ENCODE data around the gene TCN2.
A peak's percentile ranks its signal among the peaks of the same experiment; 100 is the strongest.

Gene TCN2

DNA sequence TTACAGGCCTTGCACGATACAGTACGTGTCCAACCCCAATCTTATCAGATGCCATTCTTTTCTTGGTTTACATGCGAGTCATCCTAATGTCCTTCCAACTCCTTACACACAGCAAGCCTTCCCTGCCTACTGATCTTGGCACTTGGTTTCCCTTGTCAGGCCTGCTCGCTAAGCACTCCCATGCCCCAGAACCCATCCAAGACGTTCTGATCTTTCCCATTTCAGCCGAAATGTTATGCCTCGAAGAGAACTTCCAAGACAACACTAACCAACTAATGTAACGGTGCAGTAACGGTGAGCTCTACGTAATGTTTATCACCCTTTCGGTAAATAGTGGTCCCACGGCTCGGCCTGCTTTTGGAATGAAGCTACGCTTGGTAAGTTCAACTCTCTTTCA is 15.8 kb upstream of the TCN2 start (continued):
- TF ChIP-seq KLF1 (tag by site-specific recombination; IDR thresholded peaks at IDR 0.05) = no peak

DNA sequence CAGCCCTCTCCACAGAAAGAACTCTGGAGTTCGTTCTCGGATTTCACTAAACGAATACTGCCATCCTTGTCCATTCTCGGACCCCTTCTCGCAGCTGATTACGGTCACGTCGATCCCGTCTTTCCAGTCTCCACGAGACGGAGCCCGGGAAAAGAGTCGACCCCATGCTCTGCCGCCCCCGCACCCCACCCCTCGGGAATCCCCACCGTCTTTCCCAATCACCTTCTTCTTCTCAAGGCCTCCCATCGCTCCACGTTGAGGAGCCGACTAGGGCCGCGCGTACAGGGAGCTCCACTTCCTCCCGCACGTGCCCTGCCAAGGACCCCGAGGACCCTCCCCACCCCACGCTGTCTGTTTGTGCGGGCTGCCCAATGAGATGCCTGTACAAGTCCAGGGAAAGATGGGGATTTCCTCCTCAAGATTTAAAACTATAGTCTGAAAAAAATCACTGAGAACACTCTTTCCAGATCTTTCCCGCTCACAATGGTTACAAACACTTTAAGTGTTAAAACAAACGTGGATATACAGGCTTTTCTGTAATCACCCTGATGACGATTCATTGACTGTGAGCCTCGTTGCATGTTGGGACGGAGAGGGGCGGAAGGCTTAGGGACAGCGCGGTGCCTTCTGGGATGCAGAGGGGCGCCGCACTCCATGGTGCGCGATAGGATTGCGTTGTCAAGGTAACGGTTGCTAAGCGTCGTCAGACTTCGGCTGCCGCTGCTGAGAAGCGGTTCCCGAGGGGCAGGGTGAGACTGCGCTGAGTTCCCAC is 15.2 kb upstream of the TCN2 start, which contains the start of gene PES1:
PES1 (minus strand) TSS at position 323 of the 772 bp plus-strand sequence; CDS start at position 246, 77 bp downstream.
- Histone ChIP-seq H3K4me1 (ENCODE audit: control insufficient read depth, insufficient read depth, low read length) (peaks cover 8% of the 10 kb centered on the region; the same call in 1 of the 2 replicates), H3K9me3 (ENCODE audit: control insufficient read depth, insufficient read depth, low read depth, low read length) (no peaks in the 10 kb centered on the region), H3K27ac (ENCODE audit: extremely low read depth, low read depth, low read length) (peak within 1 kb of the TSS; percentile 80), H3K36me3 (ENCODE audit: control insufficient read depth in 2 of 2, insufficient read depth in 1 of 2, low read length in 2 of 2) (peaks cover 13 to 34% of the 10 kb centered on the region in 2 experiments), H3K4me3 (ENCODE audit: low read depth, low read length) (peak within 1 kb of the TSS; percentile 79)
- POLR2A ChIA-PET = interaction anchor here (0.6 to 1.4 kb wide), 7 partner anchors 17 to 377 kb away, joined by 3 to 7 read pairs (median 4); partner anchors contain the start of genes GAL3ST1, MORC2, SEC14L2 and SLC35E4
- CTCF ChIA-PET = interaction anchor here (0.6 to 1.4 kb wide), 6 partner anchors 10 to 640 kb away, joined by 3 to 12 read pairs (median 4); no protein-coding TSS in a partner anchor
- TF ChIP-seq TRIM28 (IDR thresholded peaks at IDR 0.05; ENCODE audit: borderline replicate concordance, low read length) (no peak), SALL2 (tag by site-specific recombination; IDR thresholded peaks at IDR 0.05; ENCODE audit: borderline replicate concordance) (peak; percentile 84; the same call in 1 of the 2 replicates), PRDM1 (tag by site-specific recombination; IDR thresholded peaks at IDR 0.05) (no peak), ZNF530 (tag by site-specific recombination; IDR thresholded peaks at IDR 0.05; ENCODE audit: low read depth) (no peak), ZIC2 (tag by site-specific recombination; IDR thresholded peaks at IDR 0.05) (peak; percentile 81; the same call in 1 of the 2 replicates), ZNF133 (tag by site-specific recombination; IDR thresholded peaks at IDR 0.05) (no peak), ZNF24 (tag by site-specific recombination; IDR thresholded peaks at IDR 0.05) (peak; percentile 77; the same call in 1 of the 2 replicates), ZNF654 (tag by site-specific recombination; IDR thresholded peaks at IDR 0.05; ENCODE audit: low read depth) (no peak), ZNF629 (tag by site-specific recombination; IDR thresholded peaks at IDR 0.05) (peak; percentile 95), ZNF121 (tag by site-specific recombination; IDR thresholded peaks at IDR 0.05) (no peak), ZNF677 (tag by site-specific recombination; IDR thresholded peaks at IDR 0.05) (no peak), ZNF175 (tag by site-specific recombination; IDR thresholded peaks at IDR 0.05) (no peak), ZNF768 (tag by site-specific recombination; IDR thresholded peaks at IDR 0.05) (no peak)
- TF ChIP-seq, protein P1, sequence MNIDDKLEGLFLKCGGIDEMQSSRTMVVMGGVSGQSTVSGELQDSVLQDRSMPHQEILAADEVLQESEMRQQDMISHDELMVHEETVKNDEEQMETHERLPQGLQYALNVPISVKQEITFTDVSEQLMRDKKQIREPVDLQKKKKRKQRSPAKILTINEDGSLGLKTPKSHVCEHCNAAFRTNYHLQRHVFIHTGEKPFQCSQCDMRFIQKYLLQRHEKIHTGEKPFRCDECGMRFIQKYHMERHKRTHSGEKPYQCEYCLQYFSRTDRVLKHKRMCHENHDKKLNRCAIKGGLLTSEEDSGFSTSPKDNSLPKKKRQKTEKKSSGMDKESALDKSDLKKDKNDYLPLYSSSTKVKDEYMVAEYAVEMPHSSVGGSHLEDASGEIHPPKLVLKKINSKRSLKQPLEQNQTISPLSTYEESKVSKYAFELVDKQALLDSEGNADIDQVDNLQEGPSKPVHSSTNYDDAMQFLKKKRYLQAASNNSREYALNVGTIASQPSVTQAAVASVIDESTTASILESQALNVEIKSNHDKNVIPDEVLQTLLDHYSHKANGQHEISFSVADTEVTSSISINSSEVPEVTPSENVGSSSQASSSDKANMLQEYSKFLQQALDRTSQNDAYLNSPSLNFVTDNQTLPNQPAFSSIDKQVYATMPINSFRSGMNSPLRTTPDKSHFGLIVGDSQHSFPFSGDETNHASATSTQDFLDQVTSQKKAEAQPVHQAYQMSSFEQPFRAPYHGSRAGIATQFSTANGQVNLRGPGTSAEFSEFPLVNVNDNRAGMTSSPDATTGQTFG (tag by site-specific recombination; IDR thresholded peaks at IDR 0.05; ENCODE audit: borderline replicate concordance) = no peak; the same call in 1 of the 2 replicates
- TF ChIP-seq, protein P2, sequence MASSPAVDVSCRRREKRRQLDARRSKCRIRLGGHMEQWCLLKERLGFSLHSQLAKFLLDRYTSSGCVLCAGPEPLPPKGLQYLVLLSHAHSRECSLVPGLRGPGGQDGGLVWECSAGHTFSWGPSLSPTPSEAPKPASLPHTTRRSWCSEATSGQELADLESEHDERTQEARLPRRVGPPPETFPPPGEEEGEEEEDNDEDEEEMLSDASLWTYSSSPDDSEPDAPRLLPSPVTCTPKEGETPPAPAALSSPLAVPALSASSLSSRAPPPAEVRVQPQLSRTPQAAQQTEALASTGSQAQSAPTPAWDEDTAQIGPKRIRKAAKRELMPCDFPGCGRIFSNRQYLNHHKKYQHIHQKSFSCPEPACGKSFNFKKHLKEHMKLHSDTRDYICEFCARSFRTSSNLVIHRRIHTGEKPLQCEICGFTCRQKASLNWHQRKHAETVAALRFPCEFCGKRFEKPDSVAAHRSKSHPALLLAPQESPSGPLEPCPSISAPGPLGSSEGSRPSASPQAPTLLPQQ (tag by site-specific recombination; IDR thresholded peaks at IDR 0.05) = peak; percentile 64
- TF ChIP-seq, protein P3, sequence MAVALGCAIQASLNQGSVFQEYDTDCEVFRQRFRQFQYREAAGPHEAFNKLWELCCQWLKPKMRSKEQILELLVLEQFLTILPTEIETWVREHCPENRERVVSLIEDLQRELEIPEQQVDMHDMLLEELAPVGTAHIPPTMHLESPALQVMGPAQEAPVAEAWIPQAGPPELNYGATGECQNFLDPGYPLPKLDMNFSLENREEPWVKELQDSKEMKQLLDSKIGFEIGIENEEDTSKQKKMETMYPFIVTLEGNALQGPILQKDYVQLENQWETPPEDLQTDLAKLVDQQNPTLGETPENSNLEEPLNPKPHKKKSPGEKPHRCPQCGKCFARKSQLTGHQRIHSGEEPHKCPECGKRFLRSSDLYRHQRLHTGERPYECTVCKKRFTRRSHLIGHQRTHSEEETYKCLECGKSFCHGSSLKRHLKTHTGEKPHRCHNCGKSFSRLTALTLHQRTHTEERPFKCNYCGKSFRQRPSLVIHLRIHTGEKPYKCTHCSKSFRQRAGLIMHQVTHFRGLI (tag by site-specific recombination; IDR thresholded peaks at IDR 0.05) = peak; percentile 65; the same call in 1 of the 2 replicates
- TF ChIP-seq, protein P4, sequence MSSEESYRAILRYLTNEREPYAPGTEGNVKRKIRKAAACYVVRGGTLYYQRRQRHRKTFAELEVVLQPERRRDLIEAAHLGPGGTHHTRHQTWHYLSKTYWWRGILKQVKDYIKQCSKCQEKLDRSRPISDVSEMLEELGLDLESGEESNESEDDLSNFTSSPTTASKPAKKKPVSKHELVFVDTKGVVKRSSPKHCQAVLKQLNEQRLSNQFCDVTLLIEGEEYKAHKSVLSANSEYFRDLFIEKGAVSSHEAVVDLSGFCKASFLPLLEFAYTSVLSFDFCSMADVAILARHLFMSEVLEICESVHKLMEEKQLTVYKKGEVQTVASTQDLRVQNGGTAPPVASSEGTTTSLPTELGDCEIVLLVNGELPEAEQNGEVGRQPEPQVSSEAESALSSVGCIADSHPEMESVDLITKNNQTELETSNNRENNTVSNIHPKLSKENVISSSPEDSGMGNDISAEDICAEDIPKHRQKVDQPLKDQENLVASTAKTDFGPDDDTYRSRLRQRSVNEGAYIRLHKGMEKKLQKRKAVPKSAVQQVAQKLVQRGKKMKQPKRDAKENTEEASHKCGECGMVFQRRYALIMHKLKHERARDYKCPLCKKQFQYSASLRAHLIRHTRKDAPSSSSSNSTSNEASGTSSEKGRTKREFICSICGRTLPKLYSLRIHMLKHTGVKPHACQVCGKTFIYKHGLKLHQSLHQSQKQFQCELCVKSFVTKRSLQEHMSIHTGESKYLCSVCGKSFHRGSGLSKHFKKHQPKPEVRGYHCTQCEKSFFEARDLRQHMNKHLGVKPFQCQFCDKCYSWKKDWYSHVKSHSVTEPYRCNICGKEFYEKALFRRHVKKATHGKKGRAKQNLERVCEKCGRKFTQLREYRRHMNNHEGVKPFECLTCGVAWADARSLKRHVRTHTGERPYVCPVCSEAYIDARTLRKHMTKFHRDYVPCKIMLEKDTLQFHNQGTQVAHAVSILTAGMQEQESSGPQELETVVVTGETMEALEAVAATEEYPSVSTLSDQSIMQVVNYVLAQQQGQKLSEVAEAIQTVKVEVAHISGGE (tag by site-specific recombination; conservative IDR thresholded peaks at IDR 0.05; ENCODE audit: low read depth) = 0 out of 2 replicates have a peak, but pooled peaks have one; percentile 28
- TF ChIP-seq, protein P5, sequence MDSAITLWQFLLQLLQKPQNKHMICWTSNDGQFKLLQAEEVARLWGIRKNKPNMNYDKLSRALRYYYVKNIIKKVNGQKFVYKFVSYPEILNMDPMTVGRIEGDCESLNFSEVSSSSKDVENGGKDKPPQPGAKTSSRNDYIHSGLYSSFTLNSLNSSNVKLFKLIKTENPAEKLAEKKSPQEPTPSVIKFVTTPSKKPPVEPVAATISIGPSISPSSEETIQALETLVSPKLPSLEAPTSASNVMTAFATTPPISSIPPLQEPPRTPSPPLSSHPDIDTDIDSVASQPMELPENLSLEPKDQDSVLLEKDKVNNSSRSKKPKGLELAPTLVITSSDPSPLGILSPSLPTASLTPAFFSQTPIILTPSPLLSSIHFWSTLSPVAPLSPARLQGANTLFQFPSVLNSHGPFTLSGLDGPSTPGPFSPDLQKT (IDR thresholded peaks at IDR 0.05; ENCODE audit: borderline replicate concordance, low read depth, low read length) = no peak
- TF ChIP-seq, protein P6, sequence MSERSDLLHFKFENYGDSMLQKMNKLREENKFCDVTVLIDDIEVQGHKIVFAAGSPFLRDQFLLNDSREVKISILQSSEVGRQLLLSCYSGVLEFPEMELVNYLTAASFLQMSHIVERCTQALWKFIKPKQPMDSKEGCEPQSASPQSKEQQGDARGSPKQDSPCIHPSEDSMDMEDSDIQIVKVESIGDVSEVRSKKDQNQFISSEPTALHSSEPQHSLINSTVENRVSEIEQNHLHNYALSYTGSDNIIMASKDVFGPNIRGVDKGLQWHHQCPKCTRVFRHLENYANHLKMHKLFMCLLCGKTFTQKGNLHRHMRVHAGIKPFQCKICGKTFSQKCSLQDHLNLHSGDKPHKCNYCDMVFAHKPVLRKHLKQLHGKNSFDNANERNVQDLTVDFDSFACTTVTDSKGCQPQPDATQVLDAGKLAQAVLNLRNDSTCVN (tag by site-specific recombination; optimal IDR thresholded peaks at IDR 0.05) = peak; percentile 72
- TF ChIP-seq, protein P7, sequence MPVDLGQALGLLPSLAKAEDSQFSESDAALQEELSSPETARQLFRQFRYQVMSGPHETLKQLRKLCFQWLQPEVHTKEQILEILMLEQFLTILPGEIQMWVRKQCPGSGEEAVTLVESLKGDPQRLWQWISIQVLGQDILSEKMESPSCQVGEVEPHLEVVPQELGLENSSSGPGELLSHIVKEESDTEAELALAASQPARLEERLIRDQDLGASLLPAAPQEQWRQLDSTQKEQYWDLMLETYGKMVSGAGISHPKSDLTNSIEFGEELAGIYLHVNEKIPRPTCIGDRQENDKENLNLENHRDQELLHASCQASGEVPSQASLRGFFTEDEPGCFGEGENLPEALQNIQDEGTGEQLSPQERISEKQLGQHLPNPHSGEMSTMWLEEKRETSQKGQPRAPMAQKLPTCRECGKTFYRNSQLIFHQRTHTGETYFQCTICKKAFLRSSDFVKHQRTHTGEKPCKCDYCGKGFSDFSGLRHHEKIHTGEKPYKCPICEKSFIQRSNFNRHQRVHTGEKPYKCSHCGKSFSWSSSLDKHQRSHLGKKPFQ (tag by site-specific recombination; IDR thresholded peaks at IDR 0.05) = peak; percentile 97; the same call in 1 of the 2 replicates
